ENCODE data around the gene GSK3A. TPM values are rescaled to one million over a fixed set of nuclear protein-coding genes. Genes with fewer than 3 reads are reported as not detected.

The GSK3A gene
- total and polyA plus RNA-seq, 2 of the 8 experiments (the other 6 are each of a cell fraction or from before 2014, with no cell fraction given): 55.3 to 84.0 TPM

DNA sequence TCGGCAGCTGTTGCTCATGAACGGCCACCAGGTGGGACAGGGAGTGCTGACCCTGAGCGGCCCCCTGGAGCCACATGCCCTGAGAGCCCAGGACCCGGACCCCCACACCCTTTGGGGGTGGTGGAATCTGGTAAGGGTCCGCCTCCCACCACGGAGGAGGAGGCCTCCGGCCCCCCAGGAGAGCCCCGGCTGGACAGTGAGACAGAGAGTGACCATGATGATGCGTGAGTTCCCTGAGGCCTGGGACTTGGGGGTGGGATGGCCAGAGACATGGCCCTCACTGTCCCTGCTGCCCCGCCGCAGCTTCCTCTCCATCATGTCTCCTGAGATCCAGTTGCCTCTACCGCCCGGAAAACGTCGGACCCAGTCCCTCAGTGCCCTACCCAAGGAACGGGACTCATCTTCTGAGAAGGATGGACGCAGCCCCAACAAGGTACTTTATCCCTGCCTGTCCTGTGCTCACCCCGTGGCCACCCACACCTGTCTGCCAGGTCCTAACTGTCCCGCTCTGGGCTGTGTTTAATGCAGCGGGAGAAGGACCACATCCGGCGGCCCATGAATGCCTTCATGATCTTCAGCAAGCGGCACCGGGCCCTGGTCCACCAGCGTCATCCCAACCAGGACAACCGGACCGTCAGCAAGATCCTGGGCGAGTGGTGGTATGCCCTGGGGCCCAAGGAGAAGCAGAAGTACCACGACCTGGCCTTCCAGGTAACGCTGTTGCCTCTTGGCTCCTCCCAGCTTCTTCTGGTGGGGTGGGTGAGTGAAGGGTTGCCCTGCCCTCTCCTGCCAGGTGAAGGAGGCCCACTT lies 44.8 kb upstream of the GSK3A start:
- H3K27ac ChIP-seq (ENCODE audit: low read depth, low read length): no peak overlapping the region
- H4K5ac ChIP-seq (ENCODE audit: insufficient read length, low read depth, low read length): no peak overlapping the region
- H2BK20ac ChIP-seq (ENCODE audit: low read length): no peak overlapping the region
- H2AK5ac ChIP-seq (ENCODE audit: low read depth, low read length): no peak overlapping the region
- H2AFZ ChIP-seq (ENCODE audit: low read length): no peak overlapping the region
- H2BK120ac ChIP-seq (replicated peaks; ENCODE audit: low read depth, low read length): no peak overlapping the region
- H3K4me2 ChIP-seq (ENCODE audit: insufficient read depth in 1 of 2, low read depth in 2 of 2, low read length in 2 of 2): no peak overlapping the region
- H2BK15ac ChIP-seq (ENCODE audit: low read length): no peak overlapping the region
- no peak overlapping the region for H3K18ac ChIP-seq (ENCODE audit: extremely low read depth, low read length)
- peaks cover 18% of the 10 kb centered on the region for H3K23me2 ChIP-seq (ENCODE audit: low read depth, low read length)
- H3K14ac ChIP-seq (ENCODE audit: insufficient read length): no peak overlapping the region
- no peaks in the 10 kb centered on the region for H3K9me3 ChIP-seq (ENCODE audit: insufficient read depth in 2 of 2, low read depth in 1 of 2, low read length in 1 of 2)
- H2BK12ac ChIP-seq (ENCODE audit: low read depth, low read length): no peak overlapping the region
- H3K4me3 ChIP-seq (ENCODE audit: extremely low read depth in 1 of 4, insufficient read depth in 2 of 4, low read depth in 3 of 4, low read length in 4 of 4): no peak overlapping the region
- H3K79me2 ChIP-seq (ENCODE audit: control insufficient read depth in 1 of 2, insufficient read depth in 2 of 2, low read length in 2 of 2): peaks cover 0 to 22% of the 10 kb centered on the region in 2 experiments; a peak in 2 of 4 replicates
- no peak overlapping the region for H3K4ac ChIP-seq (replicated peaks; ENCODE audit: insufficient read length, low read depth, low read length)
- ChIA-PET POLR2A (ENCODE audit: partially characterized antibody) (interaction anchor here (1.1 to 4.3 kb wide), 3 partner anchors 8 to 13 kb away, joined by 3 to 20 read pairs (median 18); no protein-coding TSS in a partner anchor), CTCF (ENCODE audit: partially characterized antibody) (interaction anchor here (6.6 to 10.6 kb wide), 2 partner anchors 9 to 40 kb away, joined by 41 to 155 read pairs; partner anchors contain the start of gene GSK3A)
- no peak overlapping the region for H3K56ac ChIP-seq (replicated peaks; ENCODE audit: insufficient read length, low read depth, low read length)
- WGBS, 2 experiments (ENCODE audit: extremely low coverage in 1 of 2, insufficient coverage in 1 of 2, insufficient read length in 1 of 2, insufficient replicate concordance in 2 of 2, low coverage in 1 of 2, low lambda C conversion rate in 2 of 2, missing lambda C conversion rate in 1 of 2): 91% methylated on average over 30 of the region's 30 CpGs; no CpG with 5 or more reads in 1 of the 2 experiments
- H4K8ac ChIP-seq (ENCODE audit: extremely low read depth, insufficient read depth, low read length): no peak overlapping the region
- H4K20me1 ChIP-seq (replicated peaks in 1 of 2; ENCODE audit: control insufficient read depth in 1 of 2, insufficient read depth in 2 of 2, low read length in 2 of 2): peaks cover 3 to 20% of the 10 kb centered on the region in 2 experiments
- no peak overlapping the region for H3K23ac ChIP-seq (ENCODE audit: insufficient read length)
- DNase-seq (ENCODE audit: low read depth in 1 of 2, low spot score in 2 of 2) (no peak), FAIRE-seq (no peak)
- no peak overlapping the region for H3K9ac ChIP-seq (replicated peaks in 1 of 4; ENCODE audit: extremely low read depth in 1 of 4, low read depth in 3 of 4, low read length in 3 of 4)
- no peak overlapping the region for H4K91ac ChIP-seq (replicated peaks; ENCODE audit: insufficient read length, low read length)
- H3K36me3 ChIP-seq (ENCODE audit: control insufficient read depth in 2 of 4, insufficient read depth in 4 of 4, low read length in 3 of 4): peaks cover 13 to 43% (median 38%) of the 10 kb centered on the region in 4 experiments; a peak in 7 of 8 replicates
- H3K4me1 ChIP-seq (replicated peaks in 1 of 4; ENCODE audit: control insufficient read depth in 3 of 4, insufficient read depth in 4 of 4, low read length in 3 of 4): peaks cover 4 to 24% (median 18%) of the 10 kb centered on the region in 4 experiments
- no peak overlapping the region; the same call in 1 of the 2 replicates for H2BK5ac ChIP-seq (ENCODE audit: low read depth, low read length)
- H3K79me1 ChIP-seq (ENCODE audit: low read depth, low read length): peaks cover 27% of the 10 kb centered on the region
- no peaks in the 10 kb centered on the region for H3K27me3 ChIP-seq (replicated peaks in 1 of 4; ENCODE audit: control insufficient read depth in 3 of 4, extremely low read depth in 1 of 4, insufficient read depth in 3 of 4, low read length in 3 of 4)
- no peak for TF ChIP-seq ATF3 (IDR thresholded peaks at IDR 0.05; ENCODE audit: insufficient read depth, low read depth, low read length)
- TF ChIP-seq CBX8 (IDR thresholded peaks at IDR 0.05; ENCODE audit: borderline replicate concordance, low read depth, low read length): no peak
- no peak for TF ChIP-seq RFX5 (IDR thresholded peaks at IDR 0.05; ENCODE audit: borderline replicate concordance, low read depth, low read length)
- no peak for TF ChIP-seq TCF12 (IDR thresholded peaks at IDR 0.05; ENCODE audit: low read depth, low read length)
- TF ChIP-seq BACH1 (IDR thresholded peaks at IDR 0.05; ENCODE audit: low read length): no peak
- TF ChIP-seq USF2 (IDR thresholded peaks at IDR 0.05; ENCODE audit: low read length): no peak
- TF ChIP-seq RNF2 (IDR thresholded peaks at IDR 0.05; ENCODE audit: borderline replicate concordance, low read depth, low read length, missing control alignments, poor library complexity, severe bottlenecking): no peak
- TF ChIP-seq CBX5 (IDR thresholded peaks at IDR 0.05; ENCODE audit: low read depth, low read length): no peak
- no peak for TF ChIP-seq RAD21 (IDR thresholded peaks at IDR 0.05 in 1 of 2, conservative IDR thresholded peaks at IDR 0.05 in 1 of 2; ENCODE audit: low read depth in 2 of 2, low read length in 2 of 2)
